ENCODE data around the gene DNAI1. TPM values are rescaled to one million over a fixed set of nuclear protein-coding genes. Genes with fewer than 3 reads are reported as not detected.

Gene DNAI1
- total RNA-seq, 1 donor from 2014 or later = 0.52 TPM

DNA sequence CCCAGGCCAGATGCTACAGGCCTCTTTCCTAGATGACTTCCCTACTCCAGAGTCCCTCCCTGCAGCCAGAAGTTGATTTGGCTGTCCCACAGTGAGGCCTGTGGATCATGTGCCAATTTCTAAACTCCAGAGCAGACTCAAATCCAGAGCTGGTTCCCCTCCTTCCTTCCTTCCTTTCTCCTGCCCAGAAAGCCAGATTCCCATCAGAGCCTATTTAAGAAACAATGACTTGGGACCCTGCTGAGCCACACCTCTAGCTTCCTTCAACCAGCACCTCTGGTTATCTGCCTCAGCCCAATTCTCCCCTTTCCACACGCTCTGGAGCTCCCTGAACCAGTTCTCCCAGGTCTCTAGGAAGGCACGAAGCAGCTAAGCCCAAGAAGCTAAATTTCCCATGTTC, 7.5 kb upstream of the DNAI1 start:
- no peak for DNase-seq (ENCODE audit: low spot score)
- peaks cover 10% of the 10 kb centered on the region for H3K4me1 ChIP-seq

GRCh38 chr9:34451545-34451944, 7.1 kb upstream of the DNAI1 start:
- Histone ChIP-seq H3K4me3 (no peak overlapping the region), H2AFZ (replicated peaks) (no peak overlapping the region), H3K27me3 (peaks cover 8% of the 10 kb centered on the region), H3K9ac (no peak overlapping the region), H3K36me3 (no peaks in the 10 kb centered on the region), H3F3A (ENCODE audit: low read depth) (peaks cover 4% of the 10 kb centered on the region), H4K20me1 (ENCODE audit: low read depth) (peaks cover 5% of the 10 kb centered on the region), H3K27ac (no peak overlapping the region), H3K79me2 (ENCODE audit: low read depth) (no peaks in the 10 kb centered on the region), H3K4me1 (peaks cover 10% of the 10 kb centered on the region), H3K4me2 (no peak overlapping the region), H3K9me3 (ENCODE audit: low read depth) (no peaks in the 10 kb centered on the region)
- Mint-ChIP-seq H3K36me3 (no peaks in the 10 kb centered on the region), H3K27me3 (ENCODE audit: insufficient read depth, low read depth) (peaks cover 2% of the 10 kb centered on the region), H3K4me3 (no peak overlapping the region), H3K27ac (no peak overlapping the region), H3K4me1 (peaks cover 18% of the 10 kb centered on the region), H3K9me3 (no peaks in the 10 kb centered on the region)
- no peak for DNase-seq (ENCODE audit: low spot score)
- TF ChIP-seq EZH2 (IDR thresholded peaks at IDR 0.05) (no peak), EZH2phosphoT487 (IDR thresholded peaks at IDR 0.05) (no peak)
- TF ChIP-seq, protein P1, sequence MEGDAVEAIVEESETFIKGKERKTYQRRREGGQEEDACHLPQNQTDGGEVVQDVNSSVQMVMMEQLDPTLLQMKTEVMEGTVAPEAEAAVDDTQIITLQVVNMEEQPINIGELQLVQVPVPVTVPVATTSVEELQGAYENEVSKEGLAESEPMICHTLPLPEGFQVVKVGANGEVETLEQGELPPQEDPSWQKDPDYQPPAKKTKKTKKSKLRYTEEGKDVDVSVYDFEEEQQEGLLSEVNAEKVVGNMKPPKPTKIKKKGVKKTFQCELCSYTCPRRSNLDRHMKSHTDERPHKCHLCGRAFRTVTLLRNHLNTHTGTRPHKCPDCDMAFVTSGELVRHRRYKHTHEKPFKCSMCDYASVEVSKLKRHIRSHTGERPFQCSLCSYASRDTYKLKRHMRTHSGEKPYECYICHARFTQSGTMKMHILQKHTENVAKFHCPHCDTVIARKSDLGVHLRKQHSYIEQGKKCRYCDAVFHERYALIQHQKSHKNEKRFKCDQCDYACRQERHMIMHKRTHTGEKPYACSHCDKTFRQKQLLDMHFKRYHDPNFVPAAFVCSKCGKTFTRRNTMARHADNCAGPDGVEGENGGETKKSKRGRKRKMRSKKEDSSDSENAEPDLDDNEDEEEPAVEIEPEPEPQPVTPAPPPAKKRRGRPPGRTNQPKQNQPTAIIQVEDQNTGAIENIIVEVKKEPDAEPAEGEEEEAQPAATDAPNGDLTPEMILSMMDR (IDR thresholded peaks at IDR 0.05) = no peak

More for the DNA sequence above, 7.5 kb upstream of the DNAI1 start:
- H3K27me3 ChIP-seq = peaks cover 3% of the 10 kb centered on the region
- H4K20me1 ChIP-seq (ENCODE audit: low read depth) = peaks cover under 1% of the 10 kb centered on the region
- Mint-ChIP-seq H3K27ac (peak overlapping the region; percentile 32), H3K27me3 (ENCODE audit: insufficient read depth, low read depth) (peaks cover 2% of the 10 kb centered on the region), H3K36me3 (no peaks in the 10 kb centered on the region), H3K9me3 (no peaks in the 10 kb centered on the region), H3K4me3 (no peak overlapping the region), H3K4me1 (peaks cover 14% of the 10 kb centered on the region)
- H3K27ac ChIP-seq = no peak overlapping the region
- H3K36me3 ChIP-seq = no peaks in the 10 kb centered on the region
- no peak overlapping the region for H2AFZ ChIP-seq (replicated peaks)
- H3K9me3 ChIP-seq (ENCODE audit: low read depth) = no peaks in the 10 kb centered on the region
- no peak overlapping the region for H3K4me3 ChIP-seq
- TF ChIP-seq, protein P1 (IDR thresholded peaks at IDR 0.05) = no peak
- TF ChIP-seq EZH2phosphoT487 (IDR thresholded peaks at IDR 0.05) = no peak
- no peak for TF ChIP-seq EZH2 (IDR thresholded peaks at IDR 0.05)
- H3K4me2 ChIP-seq = no peak overlapping the region
- H3F3A ChIP-seq (ENCODE audit: low read depth) = no peaks in the 10 kb centered on the region
- H3K9ac ChIP-seq = no peak overlapping the region
- no peaks in the 10 kb centered on the region for H3K79me2 ChIP-seq (ENCODE audit: low read depth)

DNA sequence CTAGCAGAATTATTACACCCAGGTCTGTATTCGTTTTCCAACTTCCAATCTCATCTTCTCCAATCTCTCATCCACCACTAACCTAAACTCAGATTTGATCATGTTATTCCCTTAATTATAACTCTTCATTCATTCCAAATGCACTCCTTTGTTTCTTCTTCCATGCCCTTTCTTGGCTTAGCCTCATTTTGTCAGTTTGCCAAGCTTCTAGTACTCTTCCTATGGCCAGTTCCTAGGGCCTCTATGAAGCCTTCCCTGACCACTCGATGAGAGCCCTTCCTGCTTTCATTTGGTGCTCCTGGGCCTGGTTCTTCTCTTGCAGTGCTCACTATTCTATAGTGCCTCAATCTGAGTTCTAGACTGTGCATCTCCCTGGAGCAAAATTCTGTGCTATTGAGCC, 6.0 kb upstream of the DNAI1 start:
- no peak for TF ChIP-seq EZH2phosphoT487 (IDR thresholded peaks at IDR 0.05)
- TF ChIP-seq, protein P1 (IDR thresholded peaks at IDR 0.05) = no peak
- no peak for TF ChIP-seq EZH2 (IDR thresholded peaks at IDR 0.05)
- no peak overlapping the region for H3K27ac ChIP-seq
- Mint-ChIP-seq H3K9me3 (no peaks in the 10 kb centered on the region), H3K4me3 (no peak overlapping the region), H3K4me1 (peaks cover 29% of the 10 kb centered on the region), H3K27me3 (ENCODE audit: insufficient read depth, low read depth) (peaks cover 2% of the 10 kb centered on the region), H3K27ac (no peak overlapping the region), H3K36me3 (no peaks in the 10 kb centered on the region)
- no peak overlapping the region for H2AFZ ChIP-seq (replicated peaks)
- no peak for DNase-seq (ENCODE audit: low spot score)
- peaks cover 7% of the 10 kb centered on the region for H4K20me1 ChIP-seq (ENCODE audit: low read depth)
- H3K79me2 ChIP-seq (ENCODE audit: low read depth) = no peaks in the 10 kb centered on the region
- H3K4me3 ChIP-seq = no peak overlapping the region
- H3K36me3 ChIP-seq = no peaks in the 10 kb centered on the region
- H3F3A ChIP-seq (ENCODE audit: low read depth) = peaks cover 11% of the 10 kb centered on the region
- H3K9me3 ChIP-seq (ENCODE audit: low read depth) = no peaks in the 10 kb centered on the region
- peaks cover 16% of the 10 kb centered on the region for H3K4me1 ChIP-seq
- peaks cover 18% of the 10 kb centered on the region for H3K27me3 ChIP-seq
- H3K9ac ChIP-seq = no peak overlapping the region
- H3K4me2 ChIP-seq = no peak overlapping the region
